Middle frontal gyrus (tissue), 1 donor: Measurements from ENCODE around the gene DLEC1.

Experiments
- DNase-seq: peaks from one replicate; pipeline ENCODE4 v3.0.0-alpha.2; 2015; ENCODE audit warnings: low spot score; ENCODE audit errors: extremely low spot score

DLEC1 gene

GRCh38 chr3:38039101-38039898 lies at the start of gene DLEC1:
Gene DLEC1 (plus strand): TSS chr3:38039208. CDS start chr3:38039226, 18 bp downstream.
- DNase-seq: no peak

GRCh38 chr3:37989821-37990480 lies 49.1 kb upstream of the DLEC1 start:
- no peak for DNase-seq

GRCh38 chr3:37990527-37990926 lies 48.5 kb upstream of the DLEC1 start, which contains the start of gene VILL:
Gene VILL (plus strand): TSS chr3:37990786. CDS start chr3:37993673, 2,887 bp downstream.
- no peak for DNase-seq

GRCh38 chr3:37991109-37991508 lies 47.9 kb upstream of the DLEC1 start:
- no peak for DNase-seq

- DNase-seq: no peak
These were observed 47.2 kb upstream of the DLEC1 start for GRCh38 chr3:37991823-37992222.

GRCh38 chr3:37992271-37993066 lies 46.5 kb upstream of the DLEC1 start:
- DNase-seq: no peak

GRCh38 chr3:37993067-37993455 lies 45.9 kb upstream of the DLEC1 start:
- no peak for DNase-seq

GRCh38 chr3:37993460-37993819 lies 45.6 kb upstream of the DLEC1 start:
- no peak for DNase-seq

- peak; percentile 16 for DNase-seq
These were observed 45.0 kb upstream of the DLEC1 start for GRCh38 chr3:37993820-37994638.

- no peak for DNase-seq
These were observed 44.4 kb upstream of the DLEC1 start for GRCh38 chr3:37994639-37994972.

- DNase-seq: no peak
These were observed 43.1 kb upstream of the DLEC1 start for GRCh38 chr3:37995652-37996641.

- DNase-seq: no peak
These were observed 42.2 kb upstream of the DLEC1 start for GRCh38 chr3:37996785-37997301.

- no peak for DNase-seq
These were observed 41.7 kb upstream of the DLEC1 start for GRCh38 chr3:37997342-37997741.

GRCh38 chr3:37997791-37998370 lies 41.1 kb upstream of the DLEC1 start:
- DNase-seq: no peak

GRCh38 chr3:37999836-38000235 lies 39.2 kb upstream of the DLEC1 start:
- DNase-seq: no peak

GRCh38 chr3:38000242-38000916 lies 38.6 kb upstream of the DLEC1 start:
- DNase-seq: no peak

GRCh38 chr3:38000965-38001455 lies 38.0 kb upstream of the DLEC1 start:
- DNase-seq: no peak

GRCh38 chr3:38001456-38002081 lies 37.4 kb upstream of the DLEC1 start:
- no peak for DNase-seq
